GM18951 (cell line): ENCODE measurements around the gene CNN3.

Experiments
- POLR2A ChIP-seq: IDR thresholded peaks from 4 replicates; pipeline ENCODE4 v1.6.1; 2011; ENCODE audit warnings: mild to moderate bottlenecking; ENCODE audit not compliant: insufficient read length, insufficient read depth; ENCODE audit errors: extremely low read depth
- in situ Hi-C: fragments of 300-500 bp; cut with MboI; formaldehyde crosslinking; loops from one replicate; pipeline ENCODE4 v1.12.0; 2022; ENCODE audit warnings: low sequenced_read_pairs, mixed read lengths, inconsistent platforms; ENCODE audit not compliant: unreplicated experiment

CNN3 gene

GRCh38 chr1:94926126-94926914 lies 590 bp downstream of the CNN3 start:
- TF ChIP-seq POLR2A, result no peak
- in situ Hi-C loops, result no loop called here

GRCh38 chr1:94925561-94926125 lies 1.3 kb downstream of the CNN3 start:
- TF ChIP-seq POLR2A, result no peak
- in situ Hi-C loops, result no loop called here

- TF ChIP-seq POLR2A, result no peak
- in situ Hi-C loops, result no loop called here
Observed at GRCh38 chr1:94925004-94925403, 1.9 kb downstream of the CNN3 start.

GRCh38 chr1:94922761-94923331 lies 4.1 kb downstream of the CNN3 start:
- in situ Hi-C loops, result no loop called here
- no peak for TF ChIP-seq POLR2A

- in situ Hi-C loops, result no loop called here
- TF ChIP-seq POLR2A, result no peak
Observed at GRCh38 chr1:94921977-94922376, 4.9 kb downstream of the CNN3 start.

GRCh38 chr1:94920061-94920460 lies 6.8 kb downstream of the CNN3 start:
- TF ChIP-seq POLR2A, result no peak
- in situ Hi-C loops, result no loop called here

GRCh38 chr1:94919241-94920030 lies 7.5 kb downstream of the CNN3 start:
- in situ Hi-C loops, result no loop called here
- no peak for TF ChIP-seq POLR2A

GRCh38 chr1:94917251-94917650 lies 9.7 kb downstream of the CNN3 start:
- in situ Hi-C loops, result no loop called here
- no peak for TF ChIP-seq POLR2A

- in situ Hi-C loops, result no loop called here
- TF ChIP-seq POLR2A, result no peak
Observed at GRCh38 chr1:94912263-94913184, 14.4 kb downstream of the CNN3 start.

GRCh38 chr1:94909486-94909885 lies 17.4 kb downstream of the CNN3 start:
- in situ Hi-C loops, result no loop called here
- TF ChIP-seq POLR2A, result no peak

- TF ChIP-seq POLR2A, result no peak
- in situ Hi-C loops, result no loop called here
Observed at GRCh38 chr1:94908965-94909364, 17.9 kb downstream of the CNN3 start.

- no peak for TF ChIP-seq POLR2A
- in situ Hi-C loops, result no loop called here
Observed at GRCh38 chr1:94908190-94908589, 18.7 kb downstream of the CNN3 start.
